HCT116 (cell line): ENCODE measurements around the gene DNAL4. TPM values are rescaled to one million over a fixed set of nuclear protein-coding genes. Genes with fewer than 3 reads are reported as not detected.

Experiments used
- ATAC-seq: fragments of 200-7000 bp; cut with Tn5 transposase; 2 replicates; pipeline ENCODE4 v1.9.1; 2020; ENCODE audit warnings: mild to moderate bottlenecking, moderate library complexity
- BruUV-seq: library from RNA; stranded (reverse); fragments of 400-500 nt; replicated peaks from 2 replicates; lab custom pipeline; 2021; lab: Mats Ljungman, UMichigan
- CTCF ChIA-PET: fragments of 300-600 bp; sonication (Branson Sonifier 250); formaldehyde crosslinking; loops from one replicate; lab custom pipeline; 2021; ENCODE audit warnings: antibody characterized with exemption; lab: Charles Lee
- POLR2A ChIA-PET: fragments of 300-600, 350-600 bp; sonication (Branson Sonifier 250); formaldehyde crosslinking; loops from one replicate; lab custom pipeline; 2021; ENCODE audit warnings: antibody characterized with exemption; lab: Charles Lee
- RAD21 ChIA-PET, 2 experiments: fragments of 300-600 bp; sonication (Branson Sonifier 250); formaldehyde crosslinking; loops; one replicate each; lab custom pipeline; 2023; ENCODE audit warnings: low total read pairs in 2 of 2; ENCODE audit not compliant: uncharacterized antibody in 2 of 2, unreplicated experiment in 2 of 2, low non-redundant PET in 1 of 2; lab: Charles Lee
- DNase-seq: peaks from one replicate; pipeline ENCODE4 v3.0.0-alpha.2; 2010; ENCODE audit warnings: low read depth, low spot score
- H2AFZ ChIP-seq: fragments of 200-600 bp; shearing (Covaris generic), sonication (generic); 2 replicates; pipeline ENCODE4 v1.6.1; 2017; ENCODE audit warnings: low read depth, mixed run types, mixed read lengths, antibody characterized with exemption, low read length; ENCODE audit not compliant: poor library complexity, severe bottlenecking
- H3K27ac ChIP-seq: 2 replicates; pipeline ENCODE4 v1.5.1; 2012; ENCODE audit warnings: low read depth, low read length
- H3K27me3 ChIP-seq: fragments of 200-600 bp; sonication (generic); 2 replicates; pipeline ENCODE4 v1.6.1; 2016; ENCODE audit warnings: mixed run types, low read length, mixed read lengths; ENCODE audit not compliant: insufficient read depth
- H3K36me3 ChIP-seq, 2 experiments: fragments of 200-500 bp in 1 of 2; fragments of 200-600 bp in 1 of 2; sonication (Bioruptor generic) in 1 of 2; sonication (generic) in 1 of 2; 2 replicates each; pipeline versions ENCODE4 v1.5.1 to v1.6.1; 2014 to 2016; ENCODE audit warnings: low read length in 2 of 2, inconsistent platforms in 1 of 2, mixed read lengths in 1 of 2, mixed run types in 1 of 2; ENCODE audit not compliant: insufficient read depth in 2 of 2, control insufficient read depth in 1 of 2
- H3K4me1 ChIP-seq, 2 experiments: fragments of 200-600 bp in 1 of 2; sonication (generic) in 1 of 2; 2 replicates each; pipeline versions ENCODE4 v1.5.1 to v1.6.1; 2012 to 2017; ENCODE audit warnings: low read length in 2 of 2, inconsistent platforms in 1 of 2, mild to moderate bottlenecking in 1 of 2, mixed read lengths in 1 of 2, mixed run types in 1 of 2, moderate library complexity in 1 of 2; ENCODE audit not compliant: insufficient read depth in 2 of 2, control insufficient read depth in 1 of 2
- H3K4me2 ChIP-seq: fragments of 200-600 bp; sonication (generic); 2 replicates; pipeline ENCODE4 v1.6.1; 2017; ENCODE audit warnings: mixed run types, low read length, mixed read lengths
- H3K4me3 ChIP-seq, 2 experiments: fragments of 200-600 bp in 1 of 2; sonication (generic) in 1 of 2; replicated peaks in 1 of 2; 2 replicates each; pipeline ENCODE4 v1.5.1; 2011 to 2016; ENCODE audit warnings: low read length in 2 of 2, control low read depth in 1 of 2, low read depth in 1 of 2, mild to moderate bottlenecking in 1 of 2, mixed read lengths in 1 of 2, mixed run types in 1 of 2
- H3K79me2 ChIP-seq: fragments of 200-600 bp; sonication (generic); 2 replicates; pipeline ENCODE4 v1.6.1; 2017; ENCODE audit warnings: mild to moderate bottlenecking, mixed run types, low read length, moderate library complexity, mixed read lengths; ENCODE audit not compliant: insufficient read depth
- H3K9ac ChIP-seq: fragments of 200-600 bp; sonication (generic); 2 replicates; pipeline ENCODE4 v1.6.1; 2016; ENCODE audit warnings: low read length, mixed read lengths
- H3K9me2 ChIP-seq: fragments of 200-600 bp; sonication (generic), shearing (Covaris generic); 2 replicates; pipeline ENCODE4 v1.6.1; 2017; ENCODE audit warnings: mixed run types, mild to moderate bottlenecking, moderate library complexity; ENCODE audit not compliant: insufficient read depth
- H3K9me3 ChIP-seq, 2 experiments: fragments of 200-500 bp in 1 of 2; fragments of 200-600 bp in 1 of 2; sonication (Bioruptor generic) in 1 of 2; sonication (generic) in 1 of 2; 2 replicates each; pipeline ENCODE4 v1.6.1; 2014 to 2017; ENCODE audit warnings: low read length in 2 of 2, mixed read lengths in 2 of 2, inconsistent platforms in 1 of 2, low read depth in 1 of 2, mild to moderate bottlenecking in 1 of 2, mixed run types in 1 of 2, moderate library complexity in 1 of 2; ENCODE audit not compliant: control insufficient read depth in 1 of 2, insufficient read depth in 1 of 2
- H4K20me1 ChIP-seq: fragments of 200-600 bp; sonication (generic), shearing (Covaris generic); 2 replicates; pipeline ENCODE4 v1.6.1; 2017; ENCODE audit warnings: mixed run types, mild to moderate bottlenecking, moderate library complexity; ENCODE audit not compliant: insufficient read depth
- EZH2 ChIP-seq: fragments of 200-600 bp; sonication (generic); IDR thresholded peaks from 2 replicates; pipeline ENCODE4 v1.6.1; 2017; ENCODE audit warnings: antibody characterized with exemption, mixed run types
- JUND ChIP-seq: IDR thresholded peaks from 2 replicates; pipeline ENCODE4 v1.6.1; 2012
- POLR2A ChIP-seq: IDR thresholded peaks from 2 replicates; pipeline ENCODE4 v1.7.0; 2011; ENCODE audit warnings: borderline replicate concordance; ENCODE audit not compliant: insufficient read depth, insufficient read length; ENCODE audit errors: extremely low read depth
- POLR2AphosphoS5 ChIP-seq: IDR thresholded peaks from 2 replicates; pipeline ENCODE4 v1.6.1; 2011; ENCODE audit warnings: mild to moderate bottlenecking, low read depth, low read length, moderate library complexity
- RAD21 ChIP-seq: IDR thresholded peaks from 2 replicates; pipeline ENCODE4 v1.6.1; 2012; ENCODE audit warnings: low read depth, mild to moderate bottlenecking
- ZFX ChIP-seq: fragments of 450-650 bp; IDR thresholded peaks from 2 replicates; pipeline ENCODE4 v1.6.1; 2017
- intact Hi-C: fragments of 100-400 bp; cut with micrococcal nuclease; formaldehyde crosslinking; loops from 2 replicates; pipeline ENCODE4 v1.10.0; 2022
- total RNA-seq: library from RNA; stranded (reverse); gene quantifications from one replicate; pipeline ENCODE4 v1.2.1, GENCODE V29; 2021; ENCODE audit not compliant: unreplicated experiment
- TF ChIP-seq, protein P1 (sequence below): IDR thresholded peaks from 2 replicates; pipeline ENCODE4 v1.6.1; 2011; ENCODE audit warnings: mild to moderate bottlenecking, low read length, moderate library complexity; ENCODE audit not compliant: insufficient replicate concordance; ENCODE audit errors: extremely low read depth
- TF ChIP-seq, protein P2 (sequence below), 3 experiments: fragments of 200-600 bp in 1 of 3; sonication (generic) in 1 of 3; IDR thresholded peaks in 2 of 3; conservative IDR thresholded peaks in 1 of 3; 2 replicates each; pipeline ENCODE4 v1.5.1; 2012 to 2017; ENCODE audit warnings: low read depth in 2 of 3, low read length in 2 of 3, antibody characterized with exemption in 1 of 3, borderline replicate concordance in 1 of 3, control low read depth in 1 of 3, mild to moderate bottlenecking in 1 of 3, mixed read lengths in 1 of 3, mixed run types in 1 of 3, moderate library complexity in 1 of 3; ENCODE audit not compliant: insufficient read depth in 1 of 3

Gene DNAL4
- total RNA-seq, 1 experiment from 2014 or later, result 18.3 TPM

DNA sequence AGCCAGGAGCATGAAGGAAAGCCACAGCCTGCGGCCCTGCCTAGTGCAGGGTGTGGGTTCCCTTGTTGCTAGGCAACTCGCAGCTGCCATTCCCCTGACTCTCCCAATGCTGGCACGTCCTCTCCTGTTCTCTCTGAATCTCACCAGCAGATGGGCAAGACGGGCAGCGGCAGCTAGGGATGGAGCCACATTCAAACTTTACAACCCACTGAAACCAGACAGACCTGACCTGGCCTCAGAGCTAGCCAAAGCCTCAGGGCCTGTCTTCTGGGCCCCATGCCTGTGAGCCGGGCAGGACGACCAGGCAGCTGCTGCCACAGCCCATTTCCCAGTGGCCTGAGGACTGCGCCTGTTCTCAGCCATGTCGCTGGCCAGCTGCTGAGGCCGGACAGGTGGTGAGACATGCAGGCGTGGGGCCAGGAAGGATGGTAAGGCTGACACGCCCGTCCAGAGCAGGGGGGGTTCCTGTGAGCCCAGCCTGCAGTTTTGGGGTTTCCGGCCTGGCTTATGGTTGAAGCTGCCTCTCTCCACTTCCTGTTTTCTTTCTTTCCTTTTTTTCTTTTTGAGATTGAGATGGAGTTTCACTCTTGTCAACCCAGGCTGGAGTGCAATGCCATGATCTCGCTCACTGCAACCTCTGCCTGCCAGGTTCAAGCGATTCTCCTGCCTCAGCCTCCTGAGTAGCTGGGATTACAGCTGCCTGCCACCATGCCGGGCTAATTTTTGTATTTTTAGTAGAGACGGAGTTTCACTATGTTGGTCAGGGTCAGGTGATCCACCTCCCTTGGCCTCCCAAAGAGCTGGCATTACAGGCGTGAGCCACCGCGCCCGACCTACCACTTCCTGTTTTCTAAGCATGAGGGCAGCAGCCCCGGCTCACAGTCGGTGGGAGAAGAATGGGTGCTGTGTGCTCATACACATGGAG is 42.3 kb downstream of the DNAL4 start:
- no TSS peak for BruUV-seq
- Histone ChIP-seq H2AFZ (no peak overlapping the region), H3K9me3 (no peaks in the 10 kb centered on the region), H3K79me2 (peaks cover 16% of the 10 kb centered on the region), H3K36me3 (peaks cover 5 to 26% of the 10 kb centered on the region in 2 experiments; a peak in 2 of 4 replicates), H3K9ac (no peak overlapping the region), H3K27me3 (no peaks in the 10 kb centered on the region), H3K9me2 (no peaks in the 10 kb centered on the region), H3K27ac (no peak overlapping the region), H3K4me1 (peaks cover 10 to 25% of the 10 kb centered on the region in 2 experiments; a peak in 3 of 4 replicates), H3K4me2 (no peak overlapping the region), H3K4me3 (no peak overlapping the region), H4K20me1 (no peaks in the 10 kb centered on the region)
- POLR2A ChIA-PET, result no interaction called here
- ATAC-seq, result no peak
- intact Hi-C loops, result no loop called here
- CTCF ChIA-PET, result no interaction called here
- TF ChIP-seq POLR2AphosphoS5, result no peak
- no peak for TF ChIP-seq POLR2A
- TF ChIP-seq, protein P1, sequence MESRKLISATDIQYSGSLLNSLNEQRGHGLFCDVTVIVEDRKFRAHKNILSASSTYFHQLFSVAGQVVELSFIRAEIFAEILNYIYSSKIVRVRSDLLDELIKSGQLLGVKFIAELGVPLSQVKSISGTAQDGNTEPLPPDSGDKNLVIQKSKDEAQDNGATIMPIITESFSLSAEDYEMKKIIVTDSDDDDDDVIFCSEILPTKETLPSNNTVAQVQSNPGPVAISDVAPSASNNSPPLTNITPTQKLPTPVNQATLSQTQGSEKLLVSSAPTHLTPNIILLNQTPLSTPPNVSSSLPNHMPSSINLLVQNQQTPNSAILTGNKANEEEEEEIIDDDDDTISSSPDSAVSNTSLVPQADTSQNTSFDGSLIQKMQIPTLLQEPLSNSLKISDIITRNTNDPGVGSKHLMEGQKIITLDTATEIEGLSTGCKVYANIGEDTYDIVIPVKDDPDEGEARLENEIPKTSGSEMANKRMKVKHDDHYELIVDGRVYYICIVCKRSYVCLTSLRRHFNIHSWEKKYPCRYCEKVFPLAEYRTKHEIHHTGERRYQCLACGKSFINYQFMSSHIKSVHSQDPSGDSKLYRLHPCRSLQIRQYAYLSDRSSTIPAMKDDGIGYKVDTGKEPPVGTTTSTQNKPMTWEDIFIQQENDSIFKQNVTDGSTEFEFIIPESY, result no peak
- no peak for DNase-seq
- RAD21 ChIA-PET, result no interaction called here

DNA sequence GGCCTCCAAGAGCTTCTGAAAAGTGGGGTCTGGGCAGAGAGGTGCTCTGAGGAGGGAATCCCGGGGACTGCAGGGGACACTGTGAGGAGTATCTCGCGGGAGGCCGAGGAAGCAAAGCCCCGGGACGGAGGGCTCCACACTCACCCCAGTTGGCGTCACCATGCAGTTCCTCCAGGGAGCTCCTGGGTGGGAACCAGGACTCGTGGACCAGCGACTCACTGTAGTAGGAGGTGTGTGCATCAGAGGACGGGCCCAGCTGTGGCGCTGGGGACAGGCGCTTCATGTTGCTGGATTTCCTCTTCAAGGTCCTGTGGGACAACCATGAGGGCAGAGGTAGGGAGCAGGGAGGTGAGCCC is 42.9 kb downstream of the DNAL4 start:
- Histone ChIP-seq H3K9ac (no peak overlapping the region), H3K4me1 (peaks cover 7 to 19% of the 10 kb centered on the region in 2 experiments; a peak in 3 of 4 replicates), H3K27ac (no peak overlapping the region), H3K79me2 (peaks cover 16% of the 10 kb centered on the region), H4K20me1 (no peaks in the 10 kb centered on the region), H3K4me2 (no peak overlapping the region), H3K9me3 (no peaks in the 10 kb centered on the region), H3K9me2 (no peaks in the 10 kb centered on the region), H3K4me3 (no peak overlapping the region), H3K27me3 (no peaks in the 10 kb centered on the region), H2AFZ (no peak overlapping the region), H3K36me3 (peaks cover 5 to 29% of the 10 kb centered on the region in 2 experiments; a peak in 2 of 4 replicates)
- ATAC-seq (no peak), DNase-seq (no peak)
- RAD21 ChIA-PET, result no interaction called here
- CTCF ChIA-PET, result no interaction called here
- POLR2A ChIA-PET, result no interaction called here
- intact Hi-C loops, result no loop called here
- TF ChIP-seq EZH2 (no peak), RAD21 (no peak), JUND (no peak), POLR2AphosphoS5 (no peak), ZFX (no peak), POLR2A (no peak)
- TF ChIP-seq, protein P2, sequence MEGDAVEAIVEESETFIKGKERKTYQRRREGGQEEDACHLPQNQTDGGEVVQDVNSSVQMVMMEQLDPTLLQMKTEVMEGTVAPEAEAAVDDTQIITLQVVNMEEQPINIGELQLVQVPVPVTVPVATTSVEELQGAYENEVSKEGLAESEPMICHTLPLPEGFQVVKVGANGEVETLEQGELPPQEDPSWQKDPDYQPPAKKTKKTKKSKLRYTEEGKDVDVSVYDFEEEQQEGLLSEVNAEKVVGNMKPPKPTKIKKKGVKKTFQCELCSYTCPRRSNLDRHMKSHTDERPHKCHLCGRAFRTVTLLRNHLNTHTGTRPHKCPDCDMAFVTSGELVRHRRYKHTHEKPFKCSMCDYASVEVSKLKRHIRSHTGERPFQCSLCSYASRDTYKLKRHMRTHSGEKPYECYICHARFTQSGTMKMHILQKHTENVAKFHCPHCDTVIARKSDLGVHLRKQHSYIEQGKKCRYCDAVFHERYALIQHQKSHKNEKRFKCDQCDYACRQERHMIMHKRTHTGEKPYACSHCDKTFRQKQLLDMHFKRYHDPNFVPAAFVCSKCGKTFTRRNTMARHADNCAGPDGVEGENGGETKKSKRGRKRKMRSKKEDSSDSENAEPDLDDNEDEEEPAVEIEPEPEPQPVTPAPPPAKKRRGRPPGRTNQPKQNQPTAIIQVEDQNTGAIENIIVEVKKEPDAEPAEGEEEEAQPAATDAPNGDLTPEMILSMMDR (IDR thresholded peaks at IDR 0.05 in 2 of 3, conservative IDR thresholded peaks at IDR 0.05 in 1 of 3; ENCODE audit: borderline replicate concordance in 1 of 3, insufficient read depth in 1 of 3, low read depth in 2 of 3, low read length in 2 of 3), result no peak
- BruUV-seq, result no TSS peak
